ENCODE measurements around the gene PUSL1. TPM values are rescaled to one million over a fixed set of nuclear protein-coding genes. Genes with fewer than 3 reads are reported as not detected.
"Not testable (repeated sequence)": the region's sequence is repeated elsewhere in the genome, so short reads cannot be mapped to it uniquely, and the experiment has no call there.

PUSL1 gene
- total and polyA plus RNA-seq, 8 donors = 5.9 to 64.9 (median 25.5) TPM; not detected in 1

GRCh38 chr1:1314237-1314586 is 5.8 kb downstream of the PUSL1 start:
- peaks cover 37 to 79% (median 74%) of the 10 kb centered on the region in 4 donors for H3K36me3 ChIP-seq
- DNase-seq = no peak
- intact Hi-C loops (cut with DNase I; ENCODE audit: low total_unique reads) = no loop called here
- H3K4me3 ChIP-seq = no peak overlapping the region
- WGBS, 5 donors = 91 to 96% (median 93%) methylated on average over 15 of the region's 15 CpGs
- peaks cover 27 to 56% (median 42%) of the 10 kb centered on the region in 4 donors for H3K4me1 ChIP-seq
- H3K27me3 ChIP-seq = no peaks in the 10 kb centered on the region
- TF ChIP-seq EP300 (IDR thresholded peaks at IDR 0.05) = no peak
- TF ChIP-seq POLR2AphosphoS5 (IDR thresholded peaks at IDR 0.05) = no peak
- TF ChIP-seq CTCF (IDR thresholded peaks at IDR 0.05) = no peak
- TF ChIP-seq POLR2A (IDR thresholded peaks at IDR 0.05) = no peak
- no peaks in the 10 kb centered on the region for H3K9me3 ChIP-seq
- H3K27ac ChIP-seq = no peak overlapping the region

GRCh38 chr1:1314678-1315335 is 6.4 kb downstream of the PUSL1 start:
- peak overlapping the region in 2 of 5 donors; percentile 9 to 42 for H3K27ac ChIP-seq

GRCh38 chr1:1315435-1315954 is 7.1 kb downstream of the PUSL1 start:
- 70 to 75% (median 74%) methylated on average over 14 to 26 of the region's 26 CpGs for WGBS, 5 donors
- TF ChIP-seq POLR2AphosphoS5 (IDR thresholded peaks at IDR 0.05) (no peak), EP300 (IDR thresholded peaks at IDR 0.05) (no peak), CTCF (IDR thresholded peaks at IDR 0.05) (no peak), POLR2A (IDR thresholded peaks at IDR 0.05) (no peak)
- no peak overlapping the region for H3K4me3 ChIP-seq
- H3K27me3 ChIP-seq = no peaks in the 10 kb centered on the region
- H3K27ac ChIP-seq = peak overlapping the region in 2 of 5 donors; percentile 9 to 42
- no peak for DNase-seq
- intact Hi-C loops (cut with DNase I; ENCODE audit: low total_unique reads) = no loop called here
- peaks cover 19 to 54% (median 34%) of the 10 kb centered on the region in 4 donors for H3K4me1 ChIP-seq
- H3K9me3 ChIP-seq = no peaks in the 10 kb centered on the region
- H3K36me3 ChIP-seq = peaks cover 41 to 87% (median 80%) of the 10 kb centered on the region in 4 donors

More at GRCh38 chr1:1314678-1315335, 6.4 kb downstream of the PUSL1 start:
- Histone ChIP-seq H3K9me3 (no peaks in the 10 kb centered on the region), H3K36me3 (peaks cover 41 to 85% (median 80%) of the 10 kb centered on the region in 4 donors), H3K27me3 (no peaks in the 10 kb centered on the region), H3K4me3 (no peak overlapping the region), H3K4me1 (peaks cover 21 to 54% (median 39%) of the 10 kb centered on the region in 4 donors)
- 86 to 91% (median 90%) methylated on average over 23 of the region's 23 CpGs for WGBS, 5 donors
- TF ChIP-seq CTCF (IDR thresholded peaks at IDR 0.05) (no peak), POLR2AphosphoS5 (IDR thresholded peaks at IDR 0.05) (no peak), POLR2A (IDR thresholded peaks at IDR 0.05) (no peak), EP300 (IDR thresholded peaks at IDR 0.05) (no peak)
- DNase-seq = no peak
- intact Hi-C loops (cut with DNase I; ENCODE audit: low total_unique reads) = no loop called here

- Histone ChIP-seq H3K27ac (peak overlapping the region in 1 of 5 donors; percentile 41), H3K36me3 (peaks cover 41 to 87% (median 80%) of the 10 kb centered on the region in 4 donors), H3K4me1 (peaks cover 24 to 56% (median 40%) of the 10 kb centered on the region in 4 donors)
- H3K4me3 ChIP-seq; H3K9me3 ChIP-seq; DNase-seq; H3K27me3 ChIP-seq; intact Hi-C loops (cut with DNase I; ENCODE audit: low total_unique reads): not testable (repeated sequence)
- WGBS, 5 donors = 83 to 89% (median 84%) methylated on average over 8 of the region's 8 CpGs
Measured at GRCh38 chr1:1316199-1316598, 7.8 kb downstream of the PUSL1 start.

GRCh38 chr1:1317420-1317819 is 9.0 kb downstream of the PUSL1 start:
- no peaks in the 10 kb centered on the region for H3K27me3 ChIP-seq
- H3K27ac ChIP-seq = peak overlapping the region in 4 of 5 donors; percentile 65 to 86 (median 74)
- no peak overlapping the region for H3K4me3 ChIP-seq
- H3K9me3 ChIP-seq = no peaks in the 10 kb centered on the region
- H3K36me3 ChIP-seq = peaks cover 36 to 84% (median 74%) of the 10 kb centered on the region in 4 donors
- no peak for DNase-seq
- TF ChIP-seq POLR2AphosphoS5 (IDR thresholded peaks at IDR 0.05) = no peak
- no peak for TF ChIP-seq POLR2A (IDR thresholded peaks at IDR 0.05)
- no peak for TF ChIP-seq EP300 (IDR thresholded peaks at IDR 0.05)
- TF ChIP-seq CTCF (IDR thresholded peaks at IDR 0.05) = no peak
- 84 to 94% (median 89%) methylated on average over 6 of the region's 6 CpGs for WGBS, 5 donors
- H3K4me1 ChIP-seq = peaks cover 34 to 68% (median 52%) of the 10 kb centered on the region in 4 donors
- intact Hi-C loops (cut with DNase I; ENCODE audit: low total_unique reads) = no loop called here

Data from stomach (tissue), 9 donors.